ENCODE measurements around the gene RBFOX2. TPM values are rescaled to one million over a fixed set of nuclear protein-coding genes. Genes with fewer than 3 reads are reported as not detected.
A peak's percentile ranks its signal among the peaks of the same experiment; 100 is the strongest.

RBFOX2 gene
- total and polyA plus RNA-seq, 2 donors (not counting 1 experiment from before 2014, with no cell fraction given): 173 to 190 TPM

DNA sequence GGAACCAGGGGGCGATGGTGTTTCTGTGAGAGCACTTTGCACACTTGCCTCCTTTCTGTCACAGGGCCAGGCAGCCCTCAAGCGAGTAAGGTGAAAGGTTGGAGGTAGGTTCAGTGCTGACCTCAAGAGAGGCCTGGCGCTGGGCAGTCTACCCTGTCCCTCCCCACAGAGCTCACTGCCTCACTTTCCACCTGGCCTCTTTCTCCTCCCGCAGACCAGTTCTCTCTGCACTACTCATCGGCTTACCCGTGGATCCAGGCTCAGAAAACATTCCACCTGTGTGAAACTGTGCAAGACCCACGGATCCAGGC, 294.2 kb downstream of the RBFOX2 start:
- TF ChIP-seq EZH2 (IDR thresholded peaks at IDR 0.05; ENCODE audit: low read length, missing control alignments) (no peak), CTCF (conservative IDR thresholded peaks at IDR 0.05 in 1 of 2, IDR thresholded peaks at IDR 0.05 in 1 of 2; ENCODE audit: low read depth in 1 of 2, low read length in 2 of 2) (no peak)
- Histone ChIP-seq H3K27ac (ENCODE audit: insufficient read depth, low read length) (no peak overlapping the region), H3K79me2 (ENCODE audit: control insufficient read depth, insufficient read depth, low read length) (no peaks in the 10 kb centered on the region), H4K20me1 (ENCODE audit: control insufficient read depth, extremely low read depth, insufficient read depth, low read length) (no peaks in the 10 kb centered on the region), H3K9me3 (ENCODE audit: control insufficient read depth, insufficient read depth, low read depth, low read length) (no peaks in the 10 kb centered on the region), H3K36me3 (ENCODE audit: control insufficient read depth, insufficient read depth, low read length) (peaks cover 14% of the 10 kb centered on the region), H3K4me2 (ENCODE audit: extremely low read depth, insufficient read depth, low read length) (no peak overlapping the region), H2AFZ (ENCODE audit: low read length) (no peak overlapping the region), H3K27me3 (ENCODE audit: control insufficient read depth, insufficient read depth, low read length) (no peaks in the 10 kb centered on the region), H3K4me1 (ENCODE audit: control insufficient read depth, extremely low read depth, insufficient read depth, low read length) (peaks cover 2% of the 10 kb centered on the region), H3K4me3 (replicated peaks in 1 of 4; ENCODE audit: control extremely low read depth in 1 of 4, insufficient read depth in 1 of 4, low read depth in 3 of 4, low read length in 4 of 4) (no peak overlapping the region), H3K9ac (ENCODE audit: insufficient read depth, low read length) (no peak overlapping the region)
- DNase-seq (ENCODE audit: low read depth in 2 of 2): no peak

DNA sequence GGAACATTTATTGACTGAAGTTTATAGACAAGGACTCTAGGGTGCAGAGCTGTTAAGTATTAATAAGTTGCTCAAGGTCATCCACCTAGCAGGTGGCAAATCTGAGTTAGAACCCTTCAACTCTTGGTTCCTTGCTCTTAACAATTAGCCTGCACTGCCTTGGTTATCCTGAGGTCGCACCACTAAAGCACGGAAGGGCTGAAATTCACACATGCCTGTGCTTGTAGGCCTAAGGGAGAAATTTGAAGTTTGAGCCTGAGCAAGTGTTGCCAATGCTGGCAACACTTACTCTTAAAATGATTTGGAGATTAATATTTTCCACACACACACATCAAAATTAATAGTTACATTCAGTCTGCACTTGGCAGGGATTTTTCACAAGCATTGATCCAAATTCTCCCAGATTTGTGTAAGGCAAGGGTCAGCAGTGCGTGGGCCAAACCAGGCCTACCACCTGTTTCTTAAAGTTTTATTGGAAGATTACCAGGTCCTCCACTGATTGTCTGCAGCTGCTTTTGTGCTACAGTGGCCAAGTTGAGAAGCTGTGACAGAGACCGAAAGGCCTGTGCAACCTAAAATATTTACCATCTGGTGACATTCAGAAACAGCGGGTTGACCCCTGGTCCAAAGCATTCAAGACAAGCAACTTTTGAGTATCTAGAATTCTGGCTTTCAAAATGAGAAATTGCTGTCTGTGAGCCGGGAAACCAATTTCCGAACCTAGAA, 294.7 kb downstream of the RBFOX2 start:
- Histone ChIP-seq H3K27me3 (ENCODE audit: control insufficient read depth, insufficient read depth, low read length) (no peaks in the 10 kb centered on the region), H3K36me3 (ENCODE audit: control insufficient read depth, insufficient read depth, low read length) (peaks cover 11% of the 10 kb centered on the region), H4K20me1 (ENCODE audit: control insufficient read depth, extremely low read depth, insufficient read depth, low read length) (no peaks in the 10 kb centered on the region), H3K4me2 (ENCODE audit: extremely low read depth, insufficient read depth, low read length) (no peak overlapping the region), H3K79me2 (ENCODE audit: control insufficient read depth, insufficient read depth, low read length) (no peaks in the 10 kb centered on the region), H3K4me1 (ENCODE audit: control insufficient read depth, extremely low read depth, insufficient read depth, low read length) (peaks cover 2% of the 10 kb centered on the region), H3K4me3 (replicated peaks in 1 of 4; ENCODE audit: control extremely low read depth in 1 of 4, insufficient read depth in 1 of 4, low read depth in 3 of 4, low read length in 4 of 4) (no peak overlapping the region), H3K9me3 (ENCODE audit: control insufficient read depth, insufficient read depth, low read depth, low read length) (no peaks in the 10 kb centered on the region), H2AFZ (ENCODE audit: low read length) (no peak overlapping the region), H3K9ac (ENCODE audit: insufficient read depth, low read length) (no peak overlapping the region), H3K27ac (ENCODE audit: insufficient read depth, low read length) (no peak overlapping the region)
- TF ChIP-seq EZH2 (IDR thresholded peaks at IDR 0.05; ENCODE audit: low read length, missing control alignments): no peak
- TF ChIP-seq CTCF (conservative IDR thresholded peaks at IDR 0.05 in 1 of 2, IDR thresholded peaks at IDR 0.05 in 1 of 2; ENCODE audit: low read depth in 1 of 2, low read length in 2 of 2): no peak
- DNase-seq (ENCODE audit: low read depth in 2 of 2): peak in 1 of 2 donors; percentile 52

GRCh38 chr22:35733036-35733435, 295.6 kb downstream of the RBFOX2 start:
- no peak overlapping the region for H3K4me2 ChIP-seq (ENCODE audit: extremely low read depth, insufficient read depth, low read length)
- peaks cover 2% of the 10 kb centered on the region for H3K4me1 ChIP-seq (ENCODE audit: control insufficient read depth, extremely low read depth, insufficient read depth, low read length)
- H3K9me3 ChIP-seq (ENCODE audit: control insufficient read depth, insufficient read depth, low read depth, low read length): no peaks in the 10 kb centered on the region
- no peak overlapping the region for H3K9ac ChIP-seq (ENCODE audit: insufficient read depth, low read length)
- TF ChIP-seq EZH2 (IDR thresholded peaks at IDR 0.05; ENCODE audit: low read length, missing control alignments) (no peak), CTCF (conservative IDR thresholded peaks at IDR 0.05 in 1 of 2, IDR thresholded peaks at IDR 0.05 in 1 of 2; ENCODE audit: low read depth in 1 of 2, low read length in 2 of 2) (no peak)
- no peak overlapping the region for H2AFZ ChIP-seq (ENCODE audit: low read length)
- H4K20me1 ChIP-seq (ENCODE audit: control insufficient read depth, extremely low read depth, insufficient read depth, low read length): no peaks in the 10 kb centered on the region
- DNase-seq (ENCODE audit: low read depth in 2 of 2): no peak
- no peaks in the 10 kb centered on the region for H3K27me3 ChIP-seq (ENCODE audit: control insufficient read depth, insufficient read depth, low read length)
- H3K36me3 ChIP-seq (ENCODE audit: control insufficient read depth, insufficient read depth, low read length): peaks cover 7% of the 10 kb centered on the region
- H3K4me3 ChIP-seq (replicated peaks in 1 of 4; ENCODE audit: control extremely low read depth in 1 of 4, insufficient read depth in 1 of 4, low read depth in 3 of 4, low read length in 4 of 4): no peak overlapping the region
- no peaks in the 10 kb centered on the region for H3K79me2 ChIP-seq (ENCODE audit: control insufficient read depth, insufficient read depth, low read length)
- H3K27ac ChIP-seq (ENCODE audit: insufficient read depth, low read length): no peak overlapping the region

Data from fibroblast of lung (primary cell).